C4-2B (cell line): ENCODE data around the gene ACTL7B.
"Not testable (repeated sequence)": the region's sequence is repeated elsewhere in the genome, so short reads cannot be mapped to it uniquely, and the experiment has no call there.

Experiments used
- H3K27ac ChIP-seq: fragments of 450-650 bp; 2 replicates; pipeline ENCODE4 v1.5.1; 2017
- CTCF ChIP-seq: fragments of 450-650 bp; conservative IDR thresholded peaks from 2 replicates; pipeline ENCODE4 v1.5.1; 2017; ENCODE audit warnings: mild to moderate bottlenecking
- ZFX ChIP-seq: fragments of 450-650 bp; IDR thresholded peaks from 2 replicates; pipeline ENCODE4 v1.6.1; 2017

Gene ACTL7B

GRCh38 chr9:108850293-108850897 is 5.4 kb downstream of the ACTL7B start:
- TF ChIP-seq ZFX, result no peak
- TF ChIP-seq CTCF, result peak; percentile 71

GRCh38 chr9:108848296-108848695 is 7.5 kb downstream of the ACTL7B start:
- H3K27ac ChIP-seq, result not testable (repeated sequence)

More at GRCh38 chr9:108850293-108850897, 5.4 kb downstream of the ACTL7B start:
- no peak overlapping the region for H3K27ac ChIP-seq

- no peak overlapping the region for H3K27ac ChIP-seq
- TF ChIP-seq ZFX (no peak), CTCF (no peak)
Measured at GRCh38 chr9:108845947-108846346, 9.8 kb downstream of the ACTL7B start.

- TF ChIP-seq CTCF (no peak), ZFX (no peak)
- H3K27ac ChIP-seq, result no peak overlapping the region
Measured at GRCh38 chr9:108845507-108845906, 10.3 kb downstream of the ACTL7B start.

GRCh38 chr9:108844856-108845255 is 10.9 kb downstream of the ACTL7B start:
- no peak overlapping the region for H3K27ac ChIP-seq
- no peak for TF ChIP-seq ZFX
- TF ChIP-seq CTCF, result no peak

- no peak for TF ChIP-seq ZFX
- TF ChIP-seq CTCF, result no peak
- no peak overlapping the region for H3K27ac ChIP-seq
Measured at GRCh38 chr9:108844391-108844790, 11.4 kb downstream of the ACTL7B start.

GRCh38 chr9:108842610-108843295 is 13.0 kb downstream of the ACTL7B start:
- TF ChIP-seq CTCF, result no peak
- no peak for TF ChIP-seq ZFX
- no peak overlapping the region for H3K27ac ChIP-seq

GRCh38 chr9:108839561-108839960 is 16.2 kb downstream of the ACTL7B start:
- H3K27ac ChIP-seq, result not testable (repeated sequence)
